GM19395 (cell line): ENCODE data around the gene TPRG1L.

Source experiments
- ATAC-seq: cut with Tn5 transposase; IDR thresholded peaks from one replicate; pipeline ENCODE4 v1.9.1; 2021; ENCODE audit warnings: mild to moderate bottlenecking, moderate library complexity; ENCODE audit not compliant: unreplicated experiment

Gene TPRG1L

DNA sequence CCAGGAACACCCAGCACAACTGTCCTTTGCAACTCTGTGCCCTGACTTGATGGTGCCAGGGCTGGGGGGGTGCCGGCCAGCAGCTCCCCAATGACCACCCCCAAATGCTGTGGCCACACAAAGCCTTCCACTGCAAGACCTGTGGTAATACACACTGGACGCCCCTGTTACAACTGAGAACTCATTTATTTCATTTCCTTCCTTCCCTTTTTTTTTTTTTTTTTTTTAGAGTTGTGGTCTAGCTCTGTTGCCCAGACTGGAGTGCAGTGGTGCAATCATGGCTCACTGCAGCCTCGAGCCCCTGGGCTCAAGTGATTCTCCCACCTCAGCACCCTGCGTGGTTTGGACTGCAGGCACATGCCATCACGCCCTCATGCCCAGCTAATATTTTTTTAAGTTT lies 52.7 kb downstream of the TPRG1L start:
- peak; percentile 28 for ATAC-seq

DNA sequence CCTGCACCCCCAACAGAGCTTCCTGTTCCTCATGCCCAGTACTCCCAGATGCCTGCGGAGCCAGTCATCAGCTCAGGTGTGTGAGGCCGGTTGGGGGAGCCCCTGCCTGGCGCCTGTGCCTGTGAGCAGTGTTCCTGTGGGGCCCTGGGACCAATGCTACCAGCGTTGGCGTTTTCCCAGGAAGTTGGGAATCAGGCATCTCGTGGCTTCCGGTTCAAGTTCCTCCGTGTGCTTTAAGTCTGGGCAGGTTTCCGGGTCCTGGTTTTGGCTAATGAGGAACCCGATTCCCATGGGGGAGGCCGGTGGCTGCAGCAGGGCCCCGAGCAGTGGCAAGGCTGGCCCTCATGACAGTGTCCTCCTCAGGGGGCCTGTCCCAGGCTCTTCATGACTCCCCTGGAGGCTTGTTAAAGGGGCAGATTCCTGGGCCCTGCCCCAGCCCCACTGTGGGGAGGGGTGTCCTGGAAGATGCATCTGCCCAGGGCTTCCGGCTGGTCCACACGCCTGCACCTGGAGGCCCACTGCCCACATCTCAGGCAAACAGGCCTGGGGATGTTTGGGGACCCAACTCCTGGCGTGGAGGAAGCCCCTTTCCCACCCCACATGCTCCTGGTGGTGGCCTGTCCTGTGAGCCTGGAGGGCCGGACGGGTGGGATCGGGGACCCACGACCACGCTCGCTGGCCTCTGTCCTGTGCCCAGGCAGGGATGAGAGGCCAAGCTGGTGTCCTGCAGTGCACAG lies 53.7 kb downstream of the TPRG1L start:
- no peak for ATAC-seq

DNA sequence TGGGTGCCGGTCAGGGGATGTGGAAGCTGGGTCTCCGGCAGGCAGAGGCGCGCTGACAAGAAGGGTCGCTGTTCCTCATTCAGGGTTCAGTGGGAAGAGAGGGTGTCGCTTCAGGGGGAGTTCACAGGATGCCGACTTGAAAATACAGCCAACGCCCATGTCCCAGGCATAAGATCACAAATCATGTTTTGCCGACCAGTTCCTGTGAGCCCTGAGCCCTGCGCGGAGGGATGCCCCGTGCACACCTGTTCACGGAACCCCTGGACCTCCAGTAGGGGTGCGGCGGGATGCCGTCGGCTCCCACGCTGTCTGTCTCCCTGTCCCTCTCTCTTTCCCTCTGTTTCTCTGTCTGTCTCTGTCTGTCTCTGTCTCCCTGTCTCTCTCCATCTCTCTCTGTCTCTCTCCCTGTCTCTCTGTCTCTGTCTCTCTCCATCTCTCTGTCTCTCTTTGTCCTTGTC lies 54.3 kb downstream of the TPRG1L start:
- no peak for ATAC-seq
